Measurements from ENCODE around the gene MEIOSIN.
"Not testable (repeated sequence)": the region's sequence is repeated elsewhere in the genome, so short reads cannot be mapped to it uniquely, and the experiment has no call there.

Gene MEIOSIN

GRCh38 chr19:45717131-45717982 lies 15.9 kb upstream of the MEIOSIN start:
- H3K27ac ChIP-seq = peak overlapping the region; percentile 97
- H3K4me1 ChIP-seq (ENCODE audit: control insufficient read depth in 1 of 2, insufficient read depth in 1 of 2, low read depth in 1 of 2, low read length in 1 of 2) = peaks cover 26 to 32% of the 10 kb centered on the region in 2 experiments
- H3K9me3 ChIP-seq = no peaks in the 10 kb centered on the region
- peak; percentile 76 for TF ChIP-seq CTCF (IDR thresholded peaks at IDR 0.05)
- H3K4me3 ChIP-seq (ENCODE audit: low read depth in 1 of 2, low read length in 1 of 2) = peak overlapping the region; percentile 74 to 83
- H3K27me3 ChIP-seq = no peaks in the 10 kb centered on the region
- peaks cover 16% of the 10 kb centered on the region for H3K36me3 ChIP-seq

GRCh38 chr19:45717983-45718650 lies 15.1 kb upstream of the MEIOSIN start:
- no peak for TF ChIP-seq CTCF (IDR thresholded peaks at IDR 0.05)
- Histone ChIP-seq H3K27me3 (no peaks in the 10 kb centered on the region), H3K9me3 (no peaks in the 10 kb centered on the region), H3K27ac (peak overlapping the region; percentile 97), H3K4me1 (ENCODE audit: control insufficient read depth in 1 of 2, insufficient read depth in 1 of 2, low read depth in 1 of 2, low read length in 1 of 2) (peaks cover 26 to 32% of the 10 kb centered on the region in 2 experiments), H3K4me3 (ENCODE audit: low read depth in 1 of 2, low read length in 1 of 2) (peak overlapping the region; percentile 74 to 83), H3K36me3 (peaks cover 13% of the 10 kb centered on the region)

GRCh38 chr19:45720065-45720464 lies 13.2 kb upstream of the MEIOSIN start:
- Histone ChIP-seq H3K36me3 (peaks cover 16% of the 10 kb centered on the region), H3K27ac (peak overlapping the region; percentile 62), H3K4me1 (ENCODE audit: control insufficient read depth in 1 of 2, insufficient read depth in 1 of 2, low read depth in 1 of 2, low read length in 1 of 2) (peaks cover 26 to 32% of the 10 kb centered on the region in 2 experiments)
- not testable (repeated sequence) for H3K27me3 ChIP-seq; H3K9me3 ChIP-seq; H3K4me3 ChIP-seq (ENCODE audit: low read depth in 1 of 2, low read length in 1 of 2)

- H3K9me3 ChIP-seq; H3K27me3 ChIP-seq; H3K27ac ChIP-seq; H3K4me3 ChIP-seq (ENCODE audit: low read depth in 1 of 2, low read length in 1 of 2): not testable (repeated sequence)
- Histone ChIP-seq H3K4me1 (ENCODE audit: control insufficient read depth in 1 of 2, insufficient read depth in 1 of 2, low read depth in 1 of 2, low read length in 1 of 2) (peaks cover 16 to 18% of the 10 kb centered on the region in 2 experiments), H3K36me3 (peaks cover 10% of the 10 kb centered on the region)
Observed at GRCh38 chr19:45728683-45729082, 4.6 kb upstream of the MEIOSIN start.

GRCh38 chr19:45729800-45730290 lies 3.4 kb upstream of the MEIOSIN start:
- peak overlapping the region; percentile 67 to 88 for H3K4me3 ChIP-seq (ENCODE audit: low read depth in 1 of 2, low read length in 1 of 2)
- no peaks in the 10 kb centered on the region for H3K27me3 ChIP-seq
- peaks cover 16 to 18% of the 10 kb centered on the region in 2 experiments for H3K4me1 ChIP-seq (ENCODE audit: control insufficient read depth in 1 of 2, insufficient read depth in 1 of 2, low read depth in 1 of 2, low read length in 1 of 2)
- TF ChIP-seq CTCF (IDR thresholded peaks at IDR 0.05) = no peak
- H3K36me3 ChIP-seq = peaks cover 10% of the 10 kb centered on the region
- peak overlapping the region; percentile 68 for H3K27ac ChIP-seq
- no peaks in the 10 kb centered on the region for H3K9me3 ChIP-seq

- Histone ChIP-seq H3K4me1 (ENCODE audit: control insufficient read depth in 1 of 2, insufficient read depth in 1 of 2, low read depth in 1 of 2, low read length in 1 of 2) (peaks cover 16 to 18% of the 10 kb centered on the region in 2 experiments), H3K9me3 (no peaks in the 10 kb centered on the region), H3K27me3 (peaks cover 7% of the 10 kb centered on the region), H3K27ac (peak within 1 kb of the TSS; percentile 68), H3K36me3 (peaks cover 6% of the 10 kb centered on the region), H3K4me3 (ENCODE audit: low read depth in 1 of 2, low read length in 1 of 2) (peak within 1 kb of the TSS; percentile 67 to 88)
- TF ChIP-seq CTCF (IDR thresholded peaks at IDR 0.05) = peak; percentile 20
Observed at GRCh38 chr19:45730368-45731288, 2.6 kb upstream of the MEIOSIN start, which contains the start of gene FBXO46. Gene FBXO46 (minus strand): TSS chr19:45730896. CDS start chr19:45713495, 17,401 bp downstream.
